Stromal cell of bone marrow (primary cell): ENCODE data around the gene ZNF552.
"Not testable (repeated sequence)": the region's sequence is repeated elsewhere in the genome, so short reads cannot be mapped to it uniquely, and the experiment has no call there.

Source experiments
- DNase-seq: peaks from one replicate; pipeline ENCODE4 v3.0.0-alpha.2; 2012; ENCODE audit warnings: low read depth

The ZNF552 gene

DNA sequence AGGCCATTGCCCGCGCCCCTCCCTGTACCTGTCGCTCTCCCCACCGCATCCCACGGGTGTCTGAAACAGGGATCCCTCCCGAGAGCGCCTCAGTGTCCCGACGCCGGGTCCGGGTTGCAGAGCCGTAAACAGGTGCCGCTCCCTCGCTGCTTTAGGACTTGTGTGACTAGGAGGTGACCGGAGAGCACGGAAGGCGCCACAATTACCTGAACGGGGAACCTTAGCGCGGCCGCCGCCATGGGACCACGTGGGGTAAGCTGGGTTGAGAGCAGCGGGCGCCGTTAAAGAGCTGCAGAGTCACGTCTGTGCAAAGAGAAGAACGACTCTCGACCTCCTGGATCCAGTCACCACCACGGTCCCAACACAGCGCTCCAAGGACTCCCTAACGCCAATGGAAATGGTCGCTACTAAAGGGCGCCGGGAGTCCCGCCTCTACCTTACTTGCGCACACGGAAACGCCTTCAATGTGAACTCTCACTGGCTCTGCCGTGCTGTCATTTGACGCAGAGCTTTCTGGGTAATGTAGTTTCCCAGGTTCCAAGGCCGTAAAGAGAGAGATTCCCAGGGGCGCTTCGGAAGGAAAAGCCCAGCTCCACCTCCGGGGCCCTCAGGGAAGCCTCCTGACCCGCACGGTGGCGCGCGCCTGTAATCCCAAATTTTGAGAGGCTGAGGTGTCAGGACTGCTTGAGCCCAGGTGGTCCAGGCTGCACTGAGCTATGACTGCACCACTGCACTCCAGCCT lies at the start of gene ZNF552:
Gene ZNF552 (minus strand): TSS at position 409 of the 742 bp plus-strand sequence. CDS start 170 bp downstream, at position 239.
- DNase-seq, result peak; percentile 91

GRCh38 chr19:57862351-57862750 lies 47.6 kb upstream of the ZNF552 start:
- DNase-seq, result not testable (repeated sequence)

- not testable (repeated sequence) for DNase-seq
Observed at GRCh38 chr19:57854117-57854516, 39.4 kb upstream of the ZNF552 start.

GRCh38 chr19:57851812-57852603 lies 37.3 kb upstream of the ZNF552 start:
- not testable (repeated sequence) for DNase-seq

- no peak for DNase-seq
Observed at GRCh38 chr19:57850553-57851017, 35.9 kb upstream of the ZNF552 start.

DNA sequence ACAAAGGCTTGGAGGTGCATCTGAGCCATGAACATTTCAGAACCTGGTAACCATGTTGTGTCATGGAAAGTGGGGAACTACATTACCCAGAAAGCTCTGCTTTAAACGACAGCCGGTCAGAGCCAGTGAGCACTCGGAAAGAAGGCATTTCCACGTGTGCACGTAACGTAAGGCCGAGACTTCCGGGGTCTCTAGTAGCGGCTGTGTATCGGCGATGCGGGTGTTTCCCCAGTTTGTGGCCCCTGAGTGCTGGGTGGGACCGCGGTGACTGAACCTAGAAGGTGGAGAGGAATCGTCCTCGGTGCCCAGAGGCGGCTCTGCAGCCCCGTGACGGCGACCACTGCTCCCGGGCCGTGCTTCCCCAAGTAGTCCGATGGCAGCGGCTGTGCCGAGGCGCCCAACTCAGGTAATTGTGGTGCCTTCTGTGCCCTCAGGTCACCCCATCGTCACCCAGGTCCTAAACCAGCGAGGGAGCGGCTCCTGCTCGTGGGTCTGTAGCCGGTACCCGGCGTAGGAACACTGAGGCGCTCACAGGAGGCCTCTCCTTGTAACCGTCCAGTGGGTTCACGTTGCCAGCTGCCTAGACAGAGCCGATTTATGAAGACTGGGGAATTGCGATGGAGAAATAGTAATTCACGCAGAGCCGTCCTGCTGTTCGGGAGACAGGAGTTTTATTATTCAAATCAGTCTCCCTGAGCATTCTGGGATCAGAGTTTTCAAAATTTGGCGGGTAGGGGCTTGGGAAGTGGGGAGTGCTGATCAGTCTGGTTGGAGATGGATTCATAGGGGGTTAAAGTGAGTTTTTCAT lies 35.2 kb upstream of the ZNF552 start, which contains the start of gene ZNF587:
Gene ZNF587 (plus strand): TSS at position 194 of the 808 bp plus-strand sequence. CDS start 180 bp downstream, at position 374.
- peak; percentile 75 for DNase-seq

GRCh38 chr19:57849162-57849665 lies 34.5 kb upstream of the ZNF552 start:
- DNase-seq, result not testable (repeated sequence)

DNA sequence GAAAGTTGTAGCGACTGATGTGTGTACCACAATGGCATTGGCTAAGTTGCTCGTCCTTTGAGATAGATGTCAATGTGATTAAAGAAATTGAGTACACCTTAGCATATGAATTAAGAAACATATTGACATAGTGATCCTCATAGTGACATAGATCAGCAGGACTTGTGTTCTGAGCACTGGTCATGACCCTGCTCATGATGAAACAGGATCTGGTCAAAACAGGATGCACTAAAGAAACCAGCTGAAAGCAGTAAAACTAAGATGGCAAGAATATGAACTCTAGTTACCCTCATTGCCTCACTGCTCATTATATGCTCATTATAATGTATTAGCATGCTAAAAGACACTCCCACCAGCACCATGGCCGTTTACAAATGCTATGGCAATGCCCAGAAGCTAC lies 32.5 kb upstream of the ZNF552 start:
- not testable (repeated sequence) for DNase-seq

- no peak for DNase-seq
Observed at GRCh38 chr19:57841122-57841763, 26.5 kb upstream of the ZNF552 start.

GRCh38 chr19:57838622-57839191 lies 24.0 kb upstream of the ZNF552 start:
- DNase-seq, result not testable (repeated sequence)

DNA sequence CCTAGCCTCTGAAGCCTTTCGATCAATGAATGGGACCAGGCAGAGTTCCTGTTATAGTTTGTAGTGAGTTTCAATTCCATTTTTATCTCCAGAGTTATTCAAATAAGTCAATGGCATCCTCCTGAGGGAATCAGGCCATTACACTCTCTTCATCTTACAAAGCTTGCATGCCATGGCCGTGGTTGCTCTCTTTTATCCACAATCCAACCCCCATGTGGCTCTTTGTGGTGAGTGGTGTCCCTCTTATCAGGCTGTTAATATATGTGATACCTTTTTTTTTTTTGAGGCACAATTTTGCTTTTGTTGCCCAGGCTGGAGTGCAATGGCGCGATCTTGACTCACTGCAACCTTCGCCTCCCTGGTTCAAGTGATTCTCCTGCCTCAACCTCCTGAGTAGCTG lies 22.3 kb upstream of the ZNF552 start:
- not testable (repeated sequence) for DNase-seq

DNA sequence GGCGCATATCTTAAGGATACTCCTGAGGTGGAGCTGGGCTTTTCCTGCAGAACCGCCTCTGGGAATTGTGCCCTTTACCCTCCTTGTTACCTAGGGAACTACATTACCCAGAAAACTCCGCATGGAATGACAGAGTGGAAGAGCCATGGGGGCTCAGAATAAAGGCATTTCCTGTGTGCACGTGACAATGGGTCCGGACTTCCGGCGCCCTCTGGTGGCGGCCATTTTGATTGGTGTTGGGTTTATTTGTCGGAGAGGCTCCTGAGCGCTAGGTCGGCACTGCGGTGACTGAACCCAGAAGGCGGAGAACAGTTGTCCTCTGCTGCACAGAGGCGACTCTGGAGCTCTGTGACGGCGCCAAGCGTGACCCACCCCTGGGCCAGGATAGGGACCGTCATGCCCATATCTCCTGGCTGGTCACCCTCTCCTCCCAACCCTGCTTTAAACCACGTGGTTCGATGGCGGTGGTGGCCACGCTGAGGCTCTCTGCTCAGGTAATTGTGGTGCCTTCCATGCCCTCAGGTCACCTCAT lies 15.4 kb upstream of the ZNF552 start, which contains the start of gene ZNF587B:
Gene ZNF587B (plus strand): TSS at position 229 of the 532 bp plus-strand sequence. CDS start 230 bp downstream, at position 459.
- peak; percentile 40 for DNase-seq

GRCh38 chr19:57829316-57829715 lies 14.6 kb upstream of the ZNF552 start:
- no peak for DNase-seq

DNA sequence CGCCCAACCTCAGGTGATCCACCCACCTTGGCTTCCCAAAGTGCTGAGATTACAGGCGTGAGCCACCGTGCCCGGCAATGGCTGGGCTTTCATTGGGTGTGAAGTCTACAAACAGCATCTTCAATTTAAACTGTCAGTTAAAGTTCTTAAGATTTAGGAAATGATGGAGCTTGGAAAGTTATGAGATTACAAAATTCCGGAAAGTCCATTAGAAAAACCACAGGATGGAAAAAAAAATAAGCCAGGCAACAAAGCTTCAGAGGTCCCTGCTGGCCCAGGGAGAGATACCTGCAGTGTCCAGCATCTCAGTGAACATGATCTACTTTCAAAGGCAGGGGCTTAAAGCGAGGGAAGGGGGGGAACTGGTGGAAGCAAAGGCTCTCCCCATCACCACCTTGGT lies 10.8 kb upstream of the ZNF552 start:
- no peak for DNase-seq

DNA sequence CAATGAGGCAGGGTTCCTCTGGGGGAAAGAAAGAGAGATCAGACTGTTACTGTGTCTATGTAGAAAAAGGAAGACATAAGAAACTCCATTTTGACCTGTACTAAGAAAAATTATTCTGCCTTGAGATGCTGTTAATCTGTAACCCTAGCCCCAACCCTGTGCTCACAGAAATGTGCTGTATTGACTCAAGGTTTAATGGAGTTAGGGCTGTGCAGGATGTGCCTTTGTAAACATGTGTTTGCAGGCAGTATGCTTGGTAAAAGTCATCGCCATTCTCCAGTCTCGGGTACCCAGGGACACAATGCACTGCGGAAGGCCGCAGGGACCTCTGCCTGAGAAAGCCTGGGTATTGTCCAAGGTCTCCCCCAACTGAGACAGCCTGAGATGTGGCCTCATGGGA lies 8.9 kb upstream of the ZNF552 start:
- not testable (repeated sequence) for DNase-seq

- DNase-seq, result not testable (repeated sequence)
Observed at GRCh38 chr19:57823155-57823554, 8.4 kb upstream of the ZNF552 start.

GRCh38 chr19:57821501-57821900 lies 6.8 kb upstream of the ZNF552 start:
- DNase-seq, result not testable (repeated sequence)

- not testable (repeated sequence) for DNase-seq
Observed at GRCh38 chr19:57821095-57821494, 6.4 kb upstream of the ZNF552 start.

- no peak for DNase-seq
Observed at GRCh38 chr19:57820599-57820998, 5.9 kb upstream of the ZNF552 start.

DNA sequence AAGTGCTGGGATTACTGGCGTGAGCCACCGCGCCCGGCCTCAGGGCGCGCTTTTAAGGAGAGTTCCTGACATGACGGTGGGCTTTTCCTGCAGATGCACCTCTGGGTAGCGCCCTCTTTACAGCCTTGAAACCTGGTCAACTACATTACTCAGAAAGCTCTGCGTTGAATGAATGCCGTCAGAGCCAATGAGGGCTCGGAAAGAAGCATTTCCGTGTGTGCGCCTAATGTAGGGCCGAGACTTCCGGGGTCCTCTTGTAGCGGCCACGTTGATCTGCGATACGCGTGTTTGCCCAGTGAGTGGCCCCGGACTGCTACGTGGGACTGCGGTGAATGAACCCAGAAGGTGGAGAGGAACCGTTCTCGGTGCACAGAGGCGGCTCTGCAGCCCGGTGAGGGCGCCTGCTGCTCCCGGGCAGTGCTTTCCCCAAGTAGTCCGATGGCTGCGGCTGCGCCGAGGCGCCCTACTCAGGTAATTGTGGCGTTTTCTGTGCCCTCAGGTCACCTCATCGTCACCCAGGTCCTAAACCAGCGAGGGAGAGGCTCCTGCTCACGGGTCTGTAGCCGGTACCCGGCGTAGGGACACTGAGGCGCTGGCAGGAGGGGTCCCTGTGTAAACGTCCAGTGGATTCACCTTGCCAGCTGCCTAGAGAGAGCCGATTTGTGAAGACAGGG lies 4.9 kb upstream of the ZNF552 start:
- peak; percentile 93 for DNase-seq
